H1 (cell line): Measurements from ENCODE around the gene OCRL. TPM values are rescaled to one million over a fixed set of nuclear protein-coding genes. Genes with fewer than 3 reads are reported as not detected.

Experiments
- JUND ChIP-seq: IDR thresholded peaks from 2 replicates; pipeline ENCODE4 v1.6.1; 2011; ENCODE audit warnings: mild to moderate bottlenecking, improper control_type of control experiment, low read length
- KDM1A ChIP-seq: fragments of 200-600, 300-600 bp; sonication (generic); IDR thresholded peaks from 2 replicates; pipeline ENCODE4 v1.7.1; 2016; ENCODE audit warnings: mild to moderate bottlenecking, low read length, borderline replicate concordance
- KDM4A ChIP-seq: IDR thresholded peaks from one replicate; pipeline ENCODE4 v1.7.1; 2012; ENCODE audit warnings: low read depth, mild to moderate bottlenecking, moderate library complexity, low read length, inconsistent platforms; ENCODE audit not compliant: severe bottlenecking
- SIX5 ChIP-seq: IDR thresholded peaks from 2 replicates; pipeline ENCODE4 v1.6.1; 2011; ENCODE audit warnings: mild to moderate bottlenecking, low read depth, low read length
- SP2 ChIP-seq: IDR thresholded peaks from 2 replicates; pipeline ENCODE4 v1.6.1; 2012; ENCODE audit warnings: mild to moderate bottlenecking, low read length, inconsistent platforms
- ZNF274 ChIP-seq: IDR thresholded peaks from 2 replicates; pipeline ENCODE4 v1.7.0; 2012; ENCODE audit warnings: low read length, borderline replicate concordance; ENCODE audit errors: extremely low read depth
- polyA plus RNA-seq, 7 experiments: library from polyadenylated mRNA; depleted of rRNA in 3 of 7; stranded (reverse) in 5 of 7; unstranded in 2 of 7; fragments of >200 nt in 5 of 7; fragments of 200-250 nt in 2 of 7; gene quantifications; 1 replicate in 5 of 7; 2 replicates in 1 of 7; 4 replicates in 1 of 7; pipeline versions ENCODE4 v1.2.1 to v1.2.3, GENCODE V29; 2011 to 2013; ENCODE audit warnings: missing spikeins in 2 of 7, mixed read lengths in 2 of 7
- total RNA-seq: library from RNA; stranded (reverse); fragmentation: NEBNext Ultra II Directional; extraction: Animal tissue kit (Norgen Biotek cat#: 25700); gene quantifications from 2 replicates; pipeline ENCODE4 v1.2.1, GENCODE V29; 2021

The OCRL gene
- total and polyA plus RNA-seq, 2 of the 8 experiments (the other 6 are each of a cell fraction or from before 2014, with no cell fraction given), result 12.7 to 15.1 TPM

DNA sequence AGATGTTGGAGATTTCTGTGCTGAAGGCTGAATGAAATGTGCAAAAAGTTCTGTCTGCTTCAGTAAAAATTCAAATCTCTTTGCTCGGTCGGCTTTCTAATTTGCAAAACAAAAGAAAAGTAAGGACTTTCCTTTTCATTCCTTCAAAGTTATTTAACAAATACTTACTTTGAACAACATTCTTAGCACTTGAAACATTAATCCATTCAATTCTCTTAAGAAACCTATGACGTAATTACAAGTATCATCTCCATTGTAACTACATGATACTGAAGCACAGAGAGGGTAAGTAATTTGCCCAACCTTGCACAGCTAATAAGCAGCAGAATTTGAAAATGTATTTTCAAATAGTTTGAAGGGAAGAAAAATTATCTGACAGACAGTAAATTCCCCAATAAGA is 23.7 kb upstream of the OCRL start (continued):
- TF ChIP-seq SIX5 (no peak), ZNF274 (no peak), JUND (no peak), KDM4A (no peak), KDM1A (no peak), SP2 (no peak)
- TF ChIP-seq, all 59 proteins: peak for 0
